ENCODE measurements around the gene FAM13A.

DNA sequence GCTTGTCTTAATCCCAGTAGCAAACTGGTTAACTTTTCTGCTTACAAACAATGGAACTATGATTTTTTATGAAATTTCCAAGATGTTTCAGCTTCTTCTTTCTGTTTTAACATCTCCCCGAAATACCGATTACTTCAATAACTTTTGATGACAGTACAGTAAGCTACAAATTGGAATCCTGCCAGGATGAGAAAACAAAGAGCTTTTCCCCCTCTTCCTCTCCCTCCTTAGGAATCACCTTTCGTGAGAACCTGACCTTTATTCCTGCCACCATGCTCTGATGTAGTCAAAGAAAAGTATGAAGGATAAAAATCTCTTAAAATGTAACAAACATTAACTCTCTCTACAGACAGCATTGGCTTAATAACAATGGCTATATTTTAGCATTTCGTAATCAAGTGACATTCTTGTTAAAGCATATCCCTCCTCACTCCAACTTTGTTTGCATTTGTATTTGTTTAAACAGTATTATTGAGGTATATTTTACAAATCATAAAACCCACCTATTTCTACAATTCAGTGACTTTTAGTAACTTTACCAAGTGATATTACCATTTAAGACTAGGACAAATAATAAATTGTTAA, 210.7 kb downstream of the FAM13A start:
- TF ChIP-seq MXI1 (IDR thresholded peaks at IDR 0.05; ENCODE audit: borderline replicate concordance, low read depth, low read length): no peak
- TF ChIP-seq CTCF (conservative IDR thresholded peaks at IDR 0.05; ENCODE audit: low read depth, low read length): no peak
- no peak for TF ChIP-seq MAFK (IDR thresholded peaks at IDR 0.05; ENCODE audit: low read depth, low read length)
- TF ChIP-seq SMC3 (IDR thresholded peaks at IDR 0.05; ENCODE audit: low read depth, low read length): no peak
- TF ChIP-seq BHLHE40 (IDR thresholded peaks at IDR 0.05; ENCODE audit: low read depth, low read length): no peak

Measured in IMR-90 (cell line).